Keratinocyte (primary cell): ENCODE measurements around the gene SFMBT2. TPM values are rescaled to one million over a fixed set of nuclear protein-coding genes. Genes with fewer than 3 reads are reported as not detected.

Experiments
- DNase-seq: peaks from one replicate; pipeline ENCODE4 v3.0.0-alpha.2; 2011; ENCODE audit warnings: low read depth, missing footprints, low spot score
- FAIRE-seq: peaks from 2 replicates; lab custom pipeline; 2011; peaks lifted over from hg19 to GRCh38; lab: Jason Lieb, UNC
- H2AFZ ChIP-seq: 2 replicates; pipeline ENCODE4 v1.6.0; 2012; ENCODE audit warnings: low read length, control low read depth, inconsistent platforms; ENCODE audit not compliant: control insufficient read depth
- H3K27ac ChIP-seq: 2 replicates; pipeline ENCODE4 v1.5.1; 2011; ENCODE audit warnings: low read length; ENCODE audit not compliant: control insufficient read depth, insufficient read depth
- H3K27me3 ChIP-seq: 3 replicates; pipeline ENCODE4 v1.6.0; 2011; ENCODE audit warnings: low read length; ENCODE audit not compliant: control insufficient read depth, insufficient read depth; ENCODE audit errors: extremely low read depth
- H3K36me3 ChIP-seq, 2 experiments: 2 replicates in 1 of 2; 3 replicates in 1 of 2; pipeline ENCODE4 v1.5.1; 2011; ENCODE audit warnings: low read length in 2 of 2, mild to moderate bottlenecking in 1 of 2; ENCODE audit not compliant: control insufficient read depth in 2 of 2, insufficient read depth in 2 of 2; ENCODE audit errors: extremely low read depth in 1 of 2
- H3K4me1 ChIP-seq: 3 replicates; pipeline ENCODE4 v1.5.1; 2011; ENCODE audit warnings: low read length; ENCODE audit not compliant: control insufficient read depth, insufficient read depth; ENCODE audit errors: extremely low read depth
- H3K4me2 ChIP-seq: 3 replicates; pipeline ENCODE4 v1.6.0; 2011; ENCODE audit warnings: low read depth, low read length; ENCODE audit not compliant: control insufficient read depth, insufficient read depth; ENCODE audit errors: extremely low read depth
- H3K4me3 ChIP-seq, 3 experiments: fragments of 200-600 bp in 1 of 3; sonication (generic) in 1 of 3; 2 replicates in 2 of 3; 3 replicates in 1 of 3; pipeline ENCODE4 v1.5.1; 2011 to 2016; ENCODE audit warnings: low read length in 3 of 3, mild to moderate bottlenecking in 3 of 3, control low read depth in 2 of 3, inconsistent platforms in 1 of 3, low read depth in 1 of 3, mixed read lengths in 1 of 3, mixed run types in 1 of 3, moderate library complexity in 1 of 3; ENCODE audit not compliant: control insufficient read depth in 2 of 3, insufficient read depth in 2 of 3; ENCODE audit errors: extremely low read depth in 1 of 3
- H3K79me2 ChIP-seq: 2 replicates; pipeline ENCODE4 v1.6.0; 2012; ENCODE audit warnings: low read length; ENCODE audit not compliant: control insufficient read depth, insufficient read depth
- H3K9ac ChIP-seq: 3 replicates; pipeline ENCODE4 v1.6.0; 2011; ENCODE audit warnings: low read length; ENCODE audit not compliant: control insufficient read depth, insufficient read depth; ENCODE audit errors: extremely low read depth
- H3K9me1 ChIP-seq: 3 replicates; pipeline ENCODE4 v1.6.0; 2011; ENCODE audit warnings: low read length; ENCODE audit not compliant: control insufficient read depth, insufficient read depth; ENCODE audit errors: extremely low read depth
- H3K9me3 ChIP-seq: 2 replicates; pipeline ENCODE4 v1.5.1; 2012; ENCODE audit warnings: low read depth, low read length; ENCODE audit not compliant: control insufficient read depth
- H4K20me1 ChIP-seq: 3 replicates; pipeline ENCODE4 v1.6.0; 2011; ENCODE audit warnings: low read length; ENCODE audit not compliant: control insufficient read depth, insufficient read depth; ENCODE audit errors: extremely low read depth
- CTCF ChIP-seq, 3 experiments: IDR thresholded peaks in 1 of 3; conservative IDR thresholded peaks in 1 of 3; optimal IDR thresholded peaks in 1 of 3; 2 replicates in 2 of 3; 3 replicates in 1 of 3; pipeline versions ENCODE3 to v1.5.1; 2011; ENCODE audit warnings: low read length in 3 of 3, mild to moderate bottlenecking in 3 of 3, moderate library complexity in 2 of 3, control low read depth in 1 of 3, inconsistent platforms in 1 of 3; ENCODE audit not compliant: insufficient read depth in 2 of 3; ENCODE audit errors: extremely low read depth in 1 of 3
- EZH2 ChIP-seq: IDR thresholded peaks from one replicate; pipeline ENCODE4 v1.6.1; 2012; ENCODE audit warnings: inconsistent platforms, mild to moderate bottlenecking, low read length, moderate library complexity
- dilution Hi-C: fragments of 300-500 bp; cut with MboI; formaldehyde crosslinking; loops from one replicate; pipeline ENCODE4 v1.7.0; 2020; ENCODE audit warnings: low sequenced_read_pairs; ENCODE audit not compliant: extremely low pct_ligation_motif_present
- polyA plus RNA-seq, 5 experiments: library from polyadenylated mRNA; depleted of rRNA in 3 of 5; stranded (reverse) in 3 of 5; stranded (forward) in 1 of 5; unstranded in 1 of 5; fragments of >200 nt; gene quantifications; 1 replicate in 1 of 5; 2 replicates in 3 of 5; 3 replicates in 1 of 5; pipeline versions ENCODE4 v1.2.1 to v1.2.3, GENCODE V29; 2011 to 2012; ENCODE audit warnings: missing spikeins in 2 of 5, low read depth in 1 of 5, low replicate concordance in 1 of 5

SFMBT2 gene
- polyA plus RNA-seq, 1 donor (not counting 4 experiments of a cell fraction or from before 2014, with no cell fraction given), result 0.71 TPM

- TF ChIP-seq CTCF (optimal IDR thresholded peaks at IDR 0.05 in 1 of 3, IDR thresholded peaks at IDR 0.05 in 1 of 3, conservative IDR thresholded peaks at IDR 0.05 in 1 of 3; ENCODE audit: extremely low read depth in 1 of 3, insufficient read depth in 2 of 3, low read length in 3 of 3) (no peak), EZH2 (peak; percentile 58)
- Histone ChIP-seq H4K20me1 (no peaks in the 10 kb centered on the region), H3K79me2 (no peaks in the 10 kb centered on the region), H3K36me3 (no peaks in the 10 kb centered on the region), H3K4me3 (peak overlapping the region; percentile 52 to 81 (median 73)), H3K9ac (peak overlapping the region; percentile 54), H3K9me3 (no peaks in the 10 kb centered on the region), H2AFZ (peak overlapping the region; percentile 71), H3K4me1 (peaks cover 22% of the 10 kb centered on the region), H3K27ac (no peak overlapping the region), H3K4me2 (peak overlapping the region; percentile 84), H3K27me3 (peaks cover 61% of the 10 kb centered on the region), H3K9me1 (no peaks in the 10 kb centered on the region)
- dilution Hi-C loops, result no loop called here
- DNase-seq, result no peak
- no peak for FAIRE-seq
These were observed 453 bp downstream of the SFMBT2 start for GRCh38 chr10:7410301-7410861.

- H4K20me1 ChIP-seq, result no peaks in the 10 kb centered on the region
- H3K9me3 ChIP-seq, result no peaks in the 10 kb centered on the region
- FAIRE-seq, result no peak
- dilution Hi-C loops, result no loop called here
- H3K9ac ChIP-seq, result peak overlapping the region; percentile 29
- peaks cover 61% of the 10 kb centered on the region for H3K27me3 ChIP-seq
- H3K4me2 ChIP-seq, result peak overlapping the region; percentile 84
- peaks cover 22% of the 10 kb centered on the region for H3K4me1 ChIP-seq
- H2AFZ ChIP-seq, result peak overlapping the region; percentile 68
- H3K79me2 ChIP-seq, result no peaks in the 10 kb centered on the region
- no peaks in the 10 kb centered on the region for H3K9me1 ChIP-seq
- H3K4me3 ChIP-seq, result peak overlapping the region; percentile 52 to 81 (median 73)
- no peaks in the 10 kb centered on the region for H3K36me3 ChIP-seq
- no peak for TF ChIP-seq CTCF (optimal IDR thresholded peaks at IDR 0.05 in 1 of 3, IDR thresholded peaks at IDR 0.05 in 1 of 3, conservative IDR thresholded peaks at IDR 0.05 in 1 of 3; ENCODE audit: extremely low read depth in 1 of 3, insufficient read depth in 2 of 3, low read length in 3 of 3)
- TF ChIP-seq EZH2, result no peak
- no peak for DNase-seq
- H3K27ac ChIP-seq, result no peak overlapping the region
These were observed 1.1 kb downstream of the SFMBT2 start for GRCh38 chr10:7409732-7410168.
